ENCODE data around the gene FAM237B. TPM values are rescaled to one million over a fixed set of nuclear protein-coding genes. Genes with fewer than 3 reads are reported as not detected.

FAM237B gene
- total and polyA plus RNA-seq, 9 of the 15 experiments (the other 6 are each of a cell fraction or from before 2014, with no cell fraction given), result not detected

- 17% methylated on average over 5 of the region's 5 CpGs for WGBS (ENCODE audit: insufficient coverage, low coverage, missing lambda C conversion rate)
- in situ Hi-C loops (cut with MboI), result no loop called here
- Histone ChIP-seq H2AFZ (ENCODE audit: low read depth, low read length) (0 out of 2 replicates have a peak overlapping the region, but pooled peaks have one; percentile 29), H3K36me3 (ENCODE audit: control insufficient read depth, insufficient read depth, low read length) (no peaks in the 10 kb centered on the region), H3K9me3 (replicated peaks; ENCODE audit: control insufficient read depth, insufficient read depth, low read depth, low read length) (no peaks in the 10 kb centered on the region), H3K9ac (ENCODE audit: insufficient read depth in 1 of 2, low read depth in 2 of 2, low read length in 2 of 2) (no peak overlapping the region), H3K4me2 (ENCODE audit: insufficient read depth, low read length) (no peak overlapping the region), H4K20me1 (replicated peaks; ENCODE audit: control insufficient read depth, insufficient read depth, low read length) (no peaks in the 10 kb centered on the region), H3K9me1 (ENCODE audit: control insufficient read depth, insufficient read depth, low read length) (no peaks in the 10 kb centered on the region), H3K4me1 (replicated peaks in 1 of 2; ENCODE audit: control insufficient read depth in 2 of 2, insufficient read depth in 2 of 2, low read length in 2 of 2) (no peaks in the 10 kb centered on the region), H3K27ac (ENCODE audit: extremely low read depth, low read depth, low read length) (no peak overlapping the region), H3K79me2 (ENCODE audit: control insufficient read depth, insufficient read depth, low read length) (no peaks in the 10 kb centered on the region), H3K27me3 (ENCODE audit: control insufficient read depth in 2 of 2, insufficient read depth in 2 of 2, low read length in 2 of 2) (no peaks in the 10 kb centered on the region), H3K4me3 (no peak overlapping the region)
- DNase-seq (ENCODE audit: extremely low read depth in 1 of 4, low spot score in 3 of 4), result no peak
- intact Hi-C loops (cut with micrococcal nuclease), result no loop called here
- ChIA-PET CTCF (ENCODE audit: low intra/inter-chr PET ratio) (interaction anchor here (0.7 kb wide), 1 partner anchor 118 kb away, joined by 3 read pairs; no protein-coding TSS in a partner anchor), POLR2A (no interaction called here)
- no peak for FAIRE-seq
- BruUV-seq (replicated peaks), result no TSS peak
- TF ChIP-seq POLR2B (IDR thresholded peaks at IDR 0.05; ENCODE audit: low read depth, partially characterized antibody) (no peak), STAT6 (CRISPR knock-in tag; IDR thresholded peaks at IDR 0.05) (no peak), STAT5B (CRISPR knock-in tag; IDR thresholded peaks at IDR 0.05) (no peak), ZNF140 (CRISPR knock-in tag; IDR thresholded peaks at IDR 0.05) (no peak), PHTF2 (CRISPR knock-in tag; IDR thresholded peaks at IDR 0.05) (no peak), CBX5 (IDR thresholded peaks at IDR 0.05; ENCODE audit: borderline replicate concordance, low read depth) (no peak), ZMIZ1 (IDR thresholded peaks at IDR 0.05; ENCODE audit: low read depth in 2 of 2, low read length in 2 of 2) (no peak)
- no peak for ATAC-seq
Observed at GRCh38 chr7:90309872-90310271, 11.2 kb downstream of the FAM237B start.
